HepG2 (cell line): Measurements from ENCODE around the gene FAM3D. TPM values are rescaled to one million over a fixed set of nuclear protein-coding genes. Genes with fewer than 3 reads are reported as not detected.

Source experiments
- ATAC-seq: fragments of 200-7000 bp; cut with Tn5 transposase; 3 replicates; pipeline ENCODE4 v1.9.1; 2020; ENCODE audit warnings: mild to moderate bottlenecking, moderate library complexity
- BruUV-seq: library from RNA; stranded (reverse); fragments of 400-500 nt; replicated peaks from 2 replicates; lab custom pipeline; 2021; lab: Mats Ljungman, UMichigan
- CTCF ChIA-PET: fragments of 300-600 bp; formaldehyde crosslinking; extraction: SDS; loops from one replicate; lab custom pipeline; 2021; ENCODE audit warnings: low total read pairs, inconsistent platforms, low intra/inter-chr PET ratio; lab: Yijun Ruan, JAX
- POLR2A ChIA-PET: fragments of 350-600 bp; sonication (Branson Sonifier 250); formaldehyde crosslinking; loops from one replicate; lab custom pipeline; 2020; ENCODE audit warnings: antibody characterized with exemption, inconsistent platforms; lab: Yijun Ruan, JAX
- DNase-seq: peaks from one replicate; pipeline ENCODE4 v3.0.0-alpha.2; 2015; ENCODE audit warnings: low spot score
- FAIRE-seq: peaks from 3 replicates; lab custom pipeline; 2011; peaks lifted over from hg19 to GRCh38; lab: Jason Lieb, UNC
- H2AFZ ChIP-seq: one replicate; pipeline ENCODE4 v1.6.1; 2011; ENCODE audit warnings: low read length, inconsistent platforms
- H3K27ac ChIP-seq: fragments of 300-600 bp; 3 replicates; pipeline ENCODE4 v1.8.0; 2011; ENCODE audit warnings: mixed run types, mild to moderate bottlenecking, mixed read lengths, low read length, inconsistent platforms; ENCODE audit not compliant: insufficient read depth; ENCODE audit errors: extremely low read length
- H3K27me3 ChIP-seq, 2 experiments: fragments of 200-600 bp in 1 of 2; 2 replicates in 1 of 2; 3 replicates in 1 of 2; pipeline versions ENCODE4 v1.6.0 to v1.8.0; 2011; ENCODE audit warnings: low read length in 2 of 2, mild to moderate bottlenecking in 2 of 2, moderate library complexity in 2 of 2, inconsistent platforms in 1 of 2; ENCODE audit not compliant: insufficient read depth in 2 of 2, control insufficient read depth in 1 of 2
- H3K36me3 ChIP-seq, 2 experiments: fragments of 200-600 bp in 1 of 2; replicated peaks in 1 of 2; 2 replicates in 1 of 2; 3 replicates in 1 of 2; pipeline versions ENCODE4 v1.5.1 to v1.8.0; 2011; ENCODE audit warnings: low read length in 2 of 2, inconsistent platforms in 1 of 2; ENCODE audit not compliant: insufficient read depth in 2 of 2, control insufficient read depth in 1 of 2
- H3K4me1 ChIP-seq: 2 replicates; pipeline ENCODE4 v1.5.1; 2012; ENCODE audit warnings: low read length, inconsistent platforms; ENCODE audit not compliant: insufficient read depth
- H3K4me2 ChIP-seq: 2 replicates; pipeline ENCODE4 v1.6.0; 2011; ENCODE audit warnings: low read depth, low read length, inconsistent platforms
- H3K4me3 ChIP-seq, 3 experiments: fragments of 200-600 bp in 1 of 3; sonication (generic), shearing (Covaris generic) in 1 of 3; replicated peaks in 1 of 3; 2 replicates each; pipeline ENCODE4 v1.5.1; 2011 to 2016; ENCODE audit warnings: low read length in 3 of 3, inconsistent platforms in 2 of 3, low read depth in 2 of 3, mild to moderate bottlenecking in 2 of 3, control low read depth in 1 of 3, mixed read lengths in 1 of 3; ENCODE audit not compliant: insufficient read depth in 1 of 3
- H3K79me2 ChIP-seq: one replicate; pipeline ENCODE4 v1.6.1; 2011; ENCODE audit warnings: low read length, inconsistent platforms; ENCODE audit not compliant: insufficient read depth
- H3K9ac ChIP-seq: 2 replicates; pipeline ENCODE4 v1.6.0; 2011; ENCODE audit warnings: mild to moderate bottlenecking, low read depth, low read length, inconsistent platforms; ENCODE audit not compliant: insufficient read depth
- H3K9me3 ChIP-seq: 2 replicates; pipeline ENCODE4 v1.5.1; 2012; ENCODE audit warnings: mild to moderate bottlenecking, low read length
- H4K20me1 ChIP-seq: 2 replicates; pipeline ENCODE4 v1.6.0; 2011; ENCODE audit warnings: inconsistent platforms, mild to moderate bottlenecking, low read length, moderate library complexity; ENCODE audit not compliant: insufficient read depth
- CCDC6 ChIP-seq: sonication (generic); formaldehyde crosslinking; IDR thresholded peaks from 2 replicates; pipeline ENCODE4 v1.8.1; 2022; ENCODE audit warnings: mild to moderate bottlenecking, missing genetic modification reagents, moderate library complexity
- DNMT3B ChIP-seq: conservative IDR thresholded peaks from 2 replicates; pipeline ENCODE4 v1.6.1; 2016; ENCODE audit warnings: missing biosample characterization, control low read depth
- HNRNPK ChIP-seq: fragments of 200-400 bp; formaldehyde crosslinking; IDR thresholded peaks from 2 replicates; pipeline ENCODE4 v1.6.1; 2018; ENCODE audit warnings: low read length, low read depth, moderate library complexity, mild to moderate bottlenecking; ENCODE audit not compliant: poor library complexity, severe bottlenecking
- MAFK ChIP-seq, 2 experiments: IDR thresholded peaks in 1 of 2; conservative IDR thresholded peaks in 1 of 2; 2 replicates each; pipeline ENCODE4 v1.6.1; 2011; ENCODE audit warnings: improper control_type of control experiment in 2 of 2, low read length in 2 of 2
- PRPF4 ChIP-seq: fragments of 200-400 bp; formaldehyde crosslinking; IDR thresholded peaks from 2 replicates; pipeline ENCODE4 v1.6.1; 2016; ENCODE audit warnings: low read length, low read depth; ENCODE audit not compliant: poor library complexity, severe bottlenecking
- RELA ChIP-seq: sonication (generic); formaldehyde crosslinking; IDR thresholded peaks from 2 replicates; pipeline ENCODE4 v1.4.0; 2020; ENCODE audit warnings: missing genetic modification reagents
- ZBTB26 ChIP-seq: IDR thresholded peaks from 2 replicates; pipeline ENCODE4 v1.6.1; 2016; ENCODE audit warnings: missing compliant biosample characterization, missing genetic modification reagents, borderline replicate concordance
- ZNF143 ChIP-seq: sonication (generic); formaldehyde crosslinking; IDR thresholded peaks from 2 replicates; pipeline ENCODE4 v1.4.0; 2020; ENCODE audit warnings: missing genetic modification reagents
- ZNF691 ChIP-seq: sonication (generic); formaldehyde crosslinking; IDR thresholded peaks from 2 replicates; pipeline ENCODE4 v1.4.0; 2020; ENCODE audit warnings: missing genetic modification reagents, low read depth, mild to moderate bottlenecking, borderline replicate concordance
- ZUFSP ChIP-seq: sonication (generic); formaldehyde crosslinking; IDR thresholded peaks from 2 replicates; pipeline ENCODE4 v1.9.0; 2021; ENCODE audit warnings: missing genetic modification reagents, mild to moderate bottlenecking, borderline replicate concordance
- WGBS: methylation state at CpG from one replicate; pipeline ENCODE4 v1.1.6; 2017; ENCODE audit warnings: low lambda C conversion rate; 5-methylcytosine and 5-hydroxymethylcytosine counted together
- in situ Hi-C: cut with HindIII; loops from 2 replicates; pipeline ENCODE4 v1.10.0; 2017; ENCODE audit warnings: low pct_unique_long_range_greater_than_20kb; ENCODE audit not compliant: extremely low pct_ligation_motif_present
- intact Hi-C: fragments of 100-400 bp; cut with micrococcal nuclease; formaldehyde crosslinking; loops from one replicate; pipeline ENCODE4 v1.10.0; 2022; ENCODE audit not compliant: unreplicated experiment
- polyA plus RNA-seq, 8 experiments: library from polyadenylated mRNA; depleted of rRNA in 3 of 8; stranded (reverse) in 7 of 8; unstranded in 1 of 8; fragments of >200 nt; fragmentation: Illumina TruSeq in 4 of 8; extraction: Trizol in 4 of 8; gene quantifications; 2 replicates each; pipeline versions ENCODE4 v1.2.1 to v1.2.3, GENCODE V29; 2011 to 2016; ENCODE audit warnings: low read depth in 4 of 8, missing spikeins in 1 of 8, mixed read lengths in 1 of 8; ENCODE audit not compliant: insufficient read depth in 1 of 8
- total RNA-seq, 5 experiments: library from RNA; depleted of rRNA; stranded (reverse); fragments of >200 nt; fragmentation: Illumina TruSeq; extraction: Trizol; gene quantifications; 2 replicates each; pipeline ENCODE4 v1.2.3, GENCODE V29; 2016; ENCODE audit warnings: low read depth in 1 of 5

The FAM3D gene
- total and polyA plus RNA-seq, 2 of the 13 experiments (the other 11 are each of a cell fraction or from before 2014, with no cell fraction given): not detected

- Histone ChIP-seq H3K9me3 (no peaks in the 10 kb centered on the region), H3K9ac (no peak overlapping the region), H3K27me3 (peaks cover 4 to 41% of the 10 kb centered on the region in 2 experiments; a peak in 3 of 5 replicates), H3K27ac (no peak overlapping the region), H3K79me2 (no peaks in the 10 kb centered on the region), H3K4me2 (no peak overlapping the region), H3K36me3 (no peaks in the 10 kb centered on the region), H4K20me1 (no peaks in the 10 kb centered on the region), H3K4me3 (no peak overlapping the region), H2AFZ (no peak overlapping the region), H3K4me1 (no peaks in the 10 kb centered on the region)
- intact Hi-C loops (no loop called here), in situ Hi-C loops (no loop called here)
- WGBS: 11% methylated on average over 6 of the region's 6 CpGs
- no peak for ATAC-seq
- FAIRE-seq: no peak
- no TSS peak for BruUV-seq
- TF ChIP-seq ZNF691 (CRISPR knock-in tag): no peak
- no peak for TF ChIP-seq PRPF4
- TF ChIP-seq ZUFSP: no peak
- TF ChIP-seq ZNF143 (CRISPR knock-in tag): no peak
- no peak for TF ChIP-seq HNRNPK
- TF ChIP-seq RELA (CRISPR knock-in tag): no peak
- no peak for TF ChIP-seq MAFK (conservative IDR thresholded peaks at IDR 0.05 in 1 of 2, IDR thresholded peaks at IDR 0.05 in 1 of 2; ENCODE audit: low read length in 2 of 2)
- TF ChIP-seq CCDC6 (CRISPR knock-in tag): no peak
- no peak for TF ChIP-seq DNMT3B
- TF ChIP-seq ZBTB26 (CRISPR knock-in tag): no peak
- no peak for DNase-seq
- ChIA-PET CTCF (no interaction called here), POLR2A (no interaction called here)
These were observed 28.0 kb downstream of the FAM3D start for GRCh38 chr3:58638591-58638990.
